AG10803 (cell line): ENCODE data around the gene RGCC.

Experiments used
- DNase-seq: peaks from one replicate; pipeline ENCODE4 v3.0.0; 2010; ENCODE audit warnings: low read depth
- H3K4me3 ChIP-seq: 2 replicates; pipeline ENCODE4 v1.5.1; 2011; ENCODE audit warnings: mild to moderate bottlenecking, low read length, control low read depth
- TF ChIP-seq, protein P1 (sequence below): conservative IDR thresholded peaks from 2 replicates; pipeline ENCODE4 v1.5.1; 2011; ENCODE audit warnings: mild to moderate bottlenecking, low read length, control low read depth, inconsistent platforms

The RGCC gene

GRCh38 chr13:41465898-41466320 lies 8.6 kb downstream of the RGCC start:
- no peak overlapping the region for H3K4me3 ChIP-seq
- DNase-seq, result no peak
- TF ChIP-seq, protein P1, sequence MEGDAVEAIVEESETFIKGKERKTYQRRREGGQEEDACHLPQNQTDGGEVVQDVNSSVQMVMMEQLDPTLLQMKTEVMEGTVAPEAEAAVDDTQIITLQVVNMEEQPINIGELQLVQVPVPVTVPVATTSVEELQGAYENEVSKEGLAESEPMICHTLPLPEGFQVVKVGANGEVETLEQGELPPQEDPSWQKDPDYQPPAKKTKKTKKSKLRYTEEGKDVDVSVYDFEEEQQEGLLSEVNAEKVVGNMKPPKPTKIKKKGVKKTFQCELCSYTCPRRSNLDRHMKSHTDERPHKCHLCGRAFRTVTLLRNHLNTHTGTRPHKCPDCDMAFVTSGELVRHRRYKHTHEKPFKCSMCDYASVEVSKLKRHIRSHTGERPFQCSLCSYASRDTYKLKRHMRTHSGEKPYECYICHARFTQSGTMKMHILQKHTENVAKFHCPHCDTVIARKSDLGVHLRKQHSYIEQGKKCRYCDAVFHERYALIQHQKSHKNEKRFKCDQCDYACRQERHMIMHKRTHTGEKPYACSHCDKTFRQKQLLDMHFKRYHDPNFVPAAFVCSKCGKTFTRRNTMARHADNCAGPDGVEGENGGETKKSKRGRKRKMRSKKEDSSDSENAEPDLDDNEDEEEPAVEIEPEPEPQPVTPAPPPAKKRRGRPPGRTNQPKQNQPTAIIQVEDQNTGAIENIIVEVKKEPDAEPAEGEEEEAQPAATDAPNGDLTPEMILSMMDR, result no peak

GRCh38 chr13:41467425-41467945 lies 10.1 kb downstream of the RGCC start:
- TF ChIP-seq, protein P1, result no peak
- DNase-seq, result no peak
- H3K4me3 ChIP-seq, result no peak overlapping the region

DNA sequence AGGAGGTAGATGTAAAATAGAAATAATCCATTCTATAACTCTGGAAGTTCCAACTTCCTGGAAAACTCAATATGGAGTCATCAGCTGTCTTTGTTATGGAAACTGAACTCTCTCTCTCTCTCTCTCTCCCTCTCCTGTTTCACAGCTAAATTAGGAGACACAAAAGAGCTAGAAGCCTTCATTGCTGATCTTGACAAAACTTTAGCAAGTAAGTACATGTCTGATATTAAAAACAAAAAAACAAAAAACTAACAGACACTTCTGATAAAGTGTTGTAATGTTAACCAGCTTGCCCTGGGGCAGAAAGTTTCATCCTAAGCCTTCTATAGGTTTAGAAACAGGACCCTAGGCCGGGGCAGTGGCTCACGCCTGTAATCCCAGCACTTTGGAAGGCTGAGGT lies 11.3 kb downstream of the RGCC start:
- no peak for DNase-seq
- TF ChIP-seq, protein P1, result no peak
- no peak overlapping the region for H3K4me3 ChIP-seq

GRCh38 chr13:41470196-41470595 lies 12.8 kb downstream of the RGCC start:
- H3K4me3 ChIP-seq, result no peak overlapping the region
- TF ChIP-seq, protein P1, result no peak
- DNase-seq, result no peak

DNA sequence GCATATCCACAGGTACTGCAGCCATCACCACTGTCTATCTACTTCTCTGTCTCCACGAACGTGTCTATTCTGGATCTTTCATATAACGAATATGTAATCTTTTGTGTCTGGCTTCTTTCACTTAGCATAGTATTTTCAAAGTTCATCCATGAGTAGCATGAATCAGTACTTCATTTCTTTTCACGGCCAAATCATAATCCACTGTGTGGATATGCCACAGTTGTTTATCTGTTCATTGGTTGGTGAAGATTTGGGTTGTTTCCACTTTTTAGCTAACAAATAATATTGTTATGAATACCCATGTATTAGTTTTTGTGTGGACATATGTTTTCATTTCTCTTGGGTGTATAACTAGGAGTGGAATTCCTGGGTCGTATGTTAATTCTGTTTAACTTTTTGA lies 14.4 kb downstream of the RGCC start:
- H3K4me3 ChIP-seq, result no peak overlapping the region
- TF ChIP-seq, protein P1, result no peak
- no peak for DNase-seq

GRCh38 chr13:41487222-41487621 lies 29.9 kb downstream of the RGCC start:
- DNase-seq, result no peak
- TF ChIP-seq, protein P1, result no peak

DNA sequence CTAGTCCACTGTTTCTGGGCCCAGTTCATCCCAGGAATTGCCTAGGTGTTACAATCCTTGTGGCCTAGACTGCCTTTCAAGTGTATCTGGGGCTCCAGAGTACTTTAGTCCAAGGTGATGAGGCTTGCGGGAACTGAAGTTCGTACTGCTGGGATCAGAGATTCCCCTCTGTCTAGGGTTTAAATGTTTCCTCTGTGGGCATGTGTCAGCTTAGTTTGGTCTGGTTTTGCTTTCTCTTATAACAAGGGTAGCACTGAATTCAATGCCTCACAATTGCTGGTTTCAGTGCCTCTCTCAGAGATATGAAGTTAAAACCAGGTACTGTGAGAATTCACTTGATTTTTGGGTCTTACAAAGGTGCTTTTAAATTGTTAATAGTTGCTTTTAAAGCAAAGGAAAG lies 30.8 kb downstream of the RGCC start:
- TF ChIP-seq, protein P1, result no peak
- no peak for DNase-seq
- no peak overlapping the region for H3K4me3 ChIP-seq

More at GRCh38 chr13:41487222-41487621, 29.9 kb downstream of the RGCC start:
- no peak overlapping the region for H3K4me3 ChIP-seq
